HG03457 (cell line): ENCODE measurements around the gene OPRM1.
"Not testable (repeated sequence)": the region's sequence is repeated elsewhere in the genome, so short reads cannot be mapped to it uniquely, and the experiment has no call there.

Source experiments
- ATAC-seq: cut with Tn5 transposase; IDR thresholded peaks from one replicate; pipeline ENCODE4 v1.9.1; 2021; ENCODE audit warnings: moderate number of reproducible peaks; ENCODE audit not compliant: unreplicated experiment

The OPRM1 gene

GRCh38 chr6:154039231-154039842 lies at the start of gene OPRM1:
TSS of gene OPRM1 (plus strand) at chr6:154039240. CDS start at chr6:154039545, 305 bp downstream.
- ATAC-seq: no peak

- no peak for ATAC-seq
Observed at GRCh38 chr6:153989989-153990388, 49.1 kb upstream of the OPRM1 start.

- no peak for ATAC-seq
Observed at GRCh38 chr6:153994004-153994403, 45.0 kb upstream of the OPRM1 start.

- no peak for ATAC-seq
Observed at GRCh38 chr6:153994811-153995210, 44.2 kb upstream of the OPRM1 start.

- ATAC-seq: no peak
Observed at GRCh38 chr6:153997221-153997620, 41.8 kb upstream of the OPRM1 start.

GRCh38 chr6:154001494-154002285 lies 37.4 kb upstream of the OPRM1 start:
- no peak for ATAC-seq

GRCh38 chr6:154002894-154003293 lies 36.1 kb upstream of the OPRM1 start:
- no peak for ATAC-seq

GRCh38 chr6:154010371-154010770 lies 28.7 kb upstream of the OPRM1 start:
- no peak for ATAC-seq

GRCh38 chr6:154012852-154013251 lies 26.2 kb upstream of the OPRM1 start:
- ATAC-seq: no peak

GRCh38 chr6:154017786-154018185 lies 21.3 kb upstream of the OPRM1 start:
- ATAC-seq: no peak

- ATAC-seq: no peak
Observed at GRCh38 chr6:154030646-154031045, 8.4 kb upstream of the OPRM1 start.

- no peak for ATAC-seq
Observed at GRCh38 chr6:154041001-154041400, 2.0 kb downstream of the OPRM1 start.

- no peak for ATAC-seq
Observed at GRCh38 chr6:154053141-154053540, 14.1 kb downstream of the OPRM1 start.

- no peak for ATAC-seq
Observed at GRCh38 chr6:154056536-154056935, 17.5 kb downstream of the OPRM1 start.

GRCh38 chr6:154057098-154057497 lies 18.1 kb downstream of the OPRM1 start:
- ATAC-seq: no peak

- no peak for ATAC-seq
Observed at GRCh38 chr6:154058963-154059680, 20.1 kb downstream of the OPRM1 start.

GRCh38 chr6:154060076-154060475 lies 21.0 kb downstream of the OPRM1 start:
- ATAC-seq: no peak

- no peak for ATAC-seq
Observed at GRCh38 chr6:154070041-154070440, 31.0 kb downstream of the OPRM1 start.

- ATAC-seq: no peak
Observed at GRCh38 chr6:154070657-154071056, 31.6 kb downstream of the OPRM1 start.

- no peak for ATAC-seq
Observed at GRCh38 chr6:154071236-154071635, 32.2 kb downstream of the OPRM1 start.

- no peak for ATAC-seq
Observed at GRCh38 chr6:154071711-154072110, 32.7 kb downstream of the OPRM1 start.

GRCh38 chr6:154078596-154078995 lies 39.6 kb downstream of the OPRM1 start:
- ATAC-seq: not testable (repeated sequence)
